ENCODE measurements around the gene CASZ1.

Gene CASZ1

DNA sequence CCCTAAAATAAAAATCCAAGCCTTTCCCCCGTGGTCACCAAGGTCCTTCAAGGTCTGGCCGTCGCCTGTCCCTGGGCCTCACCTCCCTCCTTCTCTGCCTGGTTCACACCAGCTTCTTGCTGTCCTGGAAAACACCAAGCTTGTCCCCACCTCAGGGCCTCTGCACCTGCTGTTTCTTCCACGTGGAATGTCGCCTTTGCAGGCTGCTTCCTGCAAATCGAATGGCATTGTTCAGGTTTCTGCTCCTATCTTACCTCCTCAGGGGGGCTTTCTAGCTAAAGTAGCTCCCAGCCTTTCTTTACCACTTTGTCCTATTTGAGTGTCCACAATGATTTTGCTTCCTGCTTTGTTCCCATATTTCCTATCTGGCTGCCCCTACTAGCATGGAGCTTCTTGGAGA is 3.3 kb upstream of the CASZ1 start:
- no peak for DNase-seq (ENCODE audit: low read depth in 2 of 2, low spot score in 1 of 2)

DNA sequence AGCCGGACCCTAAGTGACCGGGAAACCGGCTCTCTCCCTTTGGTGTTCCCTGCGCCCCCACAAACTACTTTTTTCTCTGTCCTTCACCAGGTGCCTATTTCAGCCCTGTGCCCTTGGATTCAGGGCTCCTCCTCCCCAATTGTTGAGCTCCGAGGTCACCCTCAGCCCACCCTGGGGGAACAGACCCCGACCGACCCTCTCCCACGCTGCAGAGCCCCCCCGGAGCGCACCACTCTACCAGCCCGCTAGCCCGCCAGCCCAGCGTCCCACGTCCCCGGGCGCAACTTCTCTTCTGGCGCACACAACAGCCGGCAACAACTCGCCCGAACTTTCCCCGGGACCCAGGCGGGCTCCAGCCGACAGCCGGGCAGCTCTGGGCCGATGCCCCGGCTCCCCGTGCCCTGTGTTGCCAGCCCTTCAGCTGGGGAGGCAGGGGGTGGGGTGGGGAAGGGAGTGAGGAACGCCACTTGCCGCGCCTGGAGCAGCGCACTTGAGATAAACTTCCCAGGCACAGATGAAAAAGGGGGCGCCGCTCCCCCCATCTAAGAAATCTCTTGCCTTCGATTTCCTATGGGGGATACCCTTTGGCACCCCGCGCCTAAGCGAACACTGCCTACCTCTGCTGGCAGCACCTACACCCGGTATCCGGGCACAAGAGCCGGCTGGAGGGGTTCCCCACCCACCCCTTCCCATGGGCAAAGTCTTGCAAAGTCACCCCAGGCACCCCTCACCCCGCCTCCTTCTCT is 997 bp downstream of the CASZ1 start:
- DNase-seq (ENCODE audit: low read depth in 2 of 2, low spot score in 1 of 2), result no peak

GRCh38 chr1:10794724-10795275 is 1.6 kb downstream of the CASZ1 start:
- no peak for DNase-seq (ENCODE audit: low read depth in 2 of 2, low spot score in 1 of 2)

GRCh38 chr1:10793129-10793651 is 3.3 kb downstream of the CASZ1 start:
- no peak for DNase-seq (ENCODE audit: low read depth in 2 of 2, low spot score in 1 of 2)

DNA sequence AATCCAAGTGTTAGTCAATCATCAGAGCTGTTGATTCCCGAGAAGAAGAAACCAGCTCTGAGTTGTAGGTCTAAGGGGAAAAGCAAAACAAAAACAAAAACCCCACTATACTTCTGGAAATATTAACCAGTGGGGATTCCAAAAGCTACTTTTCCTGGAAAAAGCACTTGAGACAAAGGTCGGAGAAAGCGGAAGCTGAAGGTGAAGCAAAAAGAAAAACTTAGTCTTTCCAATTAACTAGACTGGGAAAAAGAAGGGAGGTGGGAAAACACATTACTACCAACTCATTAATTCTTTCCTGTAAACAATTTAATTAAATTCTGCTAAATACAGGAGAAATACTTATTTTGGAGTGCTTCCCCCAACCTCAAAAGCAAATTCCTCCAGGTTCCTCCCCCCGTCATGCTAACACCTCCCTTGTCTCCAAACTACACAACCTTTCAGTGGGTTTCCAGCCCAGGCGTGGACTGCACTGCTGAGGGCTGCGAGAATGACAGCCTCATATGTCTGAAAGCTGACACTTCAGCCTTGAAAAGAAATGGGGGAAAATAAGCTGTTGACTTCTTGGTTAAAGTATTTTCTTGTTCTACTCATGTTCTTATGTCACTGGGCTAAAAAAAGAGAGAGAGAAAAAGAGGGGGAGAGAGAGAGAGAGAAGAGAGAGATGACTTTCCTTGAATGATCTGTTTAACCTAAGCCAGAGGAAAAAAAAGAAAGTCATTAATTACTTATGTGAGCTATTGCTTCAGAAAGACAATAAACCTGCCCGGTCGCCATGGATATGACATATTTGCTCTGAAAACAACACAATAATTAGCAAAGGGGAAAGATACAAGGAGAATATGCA is 5.1 kb downstream of the CASZ1 start:
- DNase-seq (ENCODE audit: low read depth in 2 of 2, low spot score in 1 of 2), result no peak

- DNase-seq (ENCODE audit: low read depth in 2 of 2, low spot score in 1 of 2), result no peak
Measured at GRCh38 chr1:10789803-10790702, 6.4 kb downstream of the CASZ1 start.

DNA sequence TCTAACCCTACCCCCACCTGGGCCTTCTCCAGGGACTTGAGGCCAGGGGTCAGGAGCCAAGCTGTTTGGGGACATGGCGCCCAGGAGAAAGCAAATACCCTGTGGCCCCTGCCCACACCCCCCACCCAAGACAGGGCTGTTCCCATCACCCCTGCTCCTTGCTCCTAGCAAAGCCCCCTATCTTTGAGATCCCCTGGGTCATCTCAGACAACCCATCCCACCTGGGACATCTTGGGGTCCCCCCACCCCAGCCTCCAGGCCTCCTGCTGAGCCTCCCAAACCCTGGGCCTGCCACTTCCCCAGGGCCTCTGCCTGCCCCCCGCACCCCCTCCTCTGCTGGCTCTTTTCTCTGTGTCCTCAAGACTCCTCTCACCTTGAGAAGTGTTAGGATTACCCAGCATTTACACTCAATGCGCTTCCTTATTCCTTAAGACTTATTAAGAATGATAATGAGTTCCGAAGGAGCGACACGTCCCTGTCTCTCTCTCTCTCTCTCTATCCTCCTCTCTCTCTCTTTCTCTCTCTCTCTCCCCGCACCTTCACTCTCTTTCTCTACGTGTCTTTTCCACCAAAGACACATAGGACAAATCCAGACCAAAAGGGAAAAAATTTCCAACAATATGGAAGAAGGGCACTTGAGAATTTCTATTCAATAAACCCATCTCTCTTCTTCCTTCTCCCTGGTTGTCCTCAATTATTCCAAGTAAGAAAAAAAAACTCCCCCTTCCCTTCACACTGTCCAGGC is 7.2 kb downstream of the CASZ1 start:
- no peak for DNase-seq (ENCODE audit: low read depth in 2 of 2, low spot score in 1 of 2)

- DNase-seq (ENCODE audit: low read depth in 2 of 2, low spot score in 1 of 2), result no peak
Measured at GRCh38 chr1:10788592-10789006, 7.8 kb downstream of the CASZ1 start.

- no peak for DNase-seq (ENCODE audit: low read depth in 2 of 2, low spot score in 1 of 2)
Measured at GRCh38 chr1:10787286-10787685, 9.2 kb downstream of the CASZ1 start.

- DNase-seq (ENCODE audit: low read depth in 2 of 2, low spot score in 1 of 2), result no peak
Measured at GRCh38 chr1:10785728-10786638, 10.5 kb downstream of the CASZ1 start.

DNA sequence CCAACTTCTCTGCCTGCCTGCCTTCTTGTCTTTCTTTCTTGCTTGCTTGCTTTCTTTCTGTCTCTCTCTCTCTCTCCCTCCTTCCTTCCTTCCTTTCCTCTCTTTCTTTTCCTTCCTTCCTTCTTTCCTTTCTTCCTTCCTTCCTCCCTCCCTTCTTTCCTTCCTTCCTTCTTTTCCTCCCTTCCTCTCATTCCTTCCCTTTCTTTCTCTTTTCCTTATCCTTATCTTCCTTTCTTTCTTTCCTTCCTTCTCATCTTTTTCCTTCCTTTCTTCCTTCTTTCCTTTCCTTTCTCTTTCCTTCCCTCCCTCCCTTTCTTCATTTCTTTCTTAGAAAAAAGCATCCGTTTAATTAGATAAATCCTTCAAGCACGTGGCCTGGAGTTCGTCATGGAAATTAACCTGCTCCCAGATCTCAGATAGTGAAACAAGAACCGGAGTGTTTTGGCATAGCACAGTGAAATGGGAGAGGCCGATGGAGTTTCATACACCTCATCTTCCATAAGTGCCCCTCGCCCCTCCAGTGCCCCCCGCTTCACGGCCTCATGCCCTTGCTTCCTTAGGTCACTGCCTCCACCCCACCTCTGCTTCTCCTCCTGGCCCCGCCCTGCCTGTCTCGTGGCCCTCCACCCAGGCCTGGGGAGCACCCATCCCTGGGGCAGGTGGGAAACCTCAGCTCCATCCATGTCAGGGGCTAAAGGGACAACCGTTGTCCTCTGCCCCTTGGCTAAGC is 11.3 kb downstream of the CASZ1 start:
- DNase-seq (ENCODE audit: low read depth in 2 of 2, low spot score in 1 of 2), result no peak

DNA sequence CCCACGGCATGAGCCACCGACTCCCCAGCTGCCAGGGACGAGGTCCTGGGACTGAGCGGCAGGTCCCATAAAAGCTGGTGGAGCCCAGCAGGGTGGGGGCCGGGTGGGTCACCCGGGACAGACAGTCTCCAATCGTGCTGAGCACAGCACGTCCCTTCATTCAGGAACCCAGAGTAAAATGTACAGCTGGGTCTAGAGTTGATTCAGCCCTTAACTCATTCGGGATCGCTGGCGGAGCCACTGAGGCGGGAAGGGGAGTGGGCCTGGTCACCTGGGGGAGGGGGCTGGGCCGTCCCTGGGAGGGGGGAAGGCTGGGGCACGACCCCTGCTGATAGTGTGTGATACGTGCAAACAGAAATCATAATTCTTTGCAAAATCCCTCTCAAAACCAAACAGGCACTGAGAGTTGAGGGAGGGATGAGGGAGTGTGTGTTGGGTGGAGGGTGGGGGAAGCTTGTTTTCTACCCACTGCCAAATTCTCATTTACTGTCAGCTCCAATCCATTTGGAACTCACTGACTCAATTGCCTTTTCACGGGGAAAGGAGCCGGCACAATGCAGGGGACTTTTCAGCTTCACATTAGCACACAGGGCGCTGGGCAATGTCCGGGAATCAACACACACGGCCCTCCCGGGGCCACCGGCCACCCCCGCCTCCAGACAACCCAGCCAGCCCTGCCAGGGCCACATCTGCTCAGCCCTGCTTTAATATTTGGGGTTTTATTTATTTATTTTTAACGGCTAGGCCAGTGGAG is 13.8 kb downstream of the CASZ1 start:
- no peak for DNase-seq (ENCODE audit: low read depth in 2 of 2, low spot score in 1 of 2)

DNA sequence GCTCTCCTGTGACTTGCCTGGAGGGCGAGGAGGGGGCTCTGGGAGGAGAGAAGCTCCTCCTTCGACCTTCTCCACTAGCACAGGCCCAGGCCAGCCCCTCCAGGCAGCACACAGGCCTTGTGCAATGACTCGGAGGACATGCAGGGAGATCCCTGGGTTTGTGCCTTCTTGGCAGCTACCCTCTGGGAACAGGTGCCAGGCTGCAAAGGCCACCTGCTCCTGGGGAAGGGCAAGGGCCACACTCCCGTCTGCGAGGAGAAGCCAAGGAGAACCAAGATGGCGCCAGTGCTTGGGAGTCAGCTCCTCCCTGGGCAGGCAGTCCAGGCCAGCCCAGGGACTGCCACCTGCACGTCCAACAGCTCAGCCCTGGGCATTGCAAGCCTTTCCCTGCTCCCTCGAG is 15.3 kb downstream of the CASZ1 start:
- no peak for DNase-seq (ENCODE audit: low read depth in 2 of 2, low spot score in 1 of 2)

- no peak for DNase-seq (ENCODE audit: low read depth in 2 of 2, low spot score in 1 of 2)
Measured at GRCh38 chr1:10779841-10780240, 16.6 kb downstream of the CASZ1 start.

DNA sequence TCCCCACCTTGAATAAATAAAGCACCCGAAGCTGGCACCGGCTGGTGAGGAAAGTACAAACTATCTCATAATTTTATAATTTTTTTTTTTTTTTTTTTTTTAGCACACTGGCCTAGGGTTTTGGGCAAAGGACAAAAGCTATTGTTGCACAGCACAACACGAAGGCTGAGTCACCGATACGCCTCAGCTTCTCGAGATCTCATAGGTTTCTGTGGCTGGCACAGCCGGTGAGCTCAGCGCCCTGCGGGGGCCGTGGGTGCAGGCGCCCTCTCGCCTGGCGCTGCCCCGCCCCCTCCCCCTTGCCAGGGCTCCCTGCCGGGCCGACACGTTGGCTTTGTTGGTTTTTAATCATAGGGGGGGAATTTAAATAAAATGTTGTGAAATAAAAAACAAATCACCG is 17.2 kb downstream of the CASZ1 start:
- DNase-seq (ENCODE audit: low read depth in 2 of 2, low spot score in 1 of 2), result no peak

DNA sequence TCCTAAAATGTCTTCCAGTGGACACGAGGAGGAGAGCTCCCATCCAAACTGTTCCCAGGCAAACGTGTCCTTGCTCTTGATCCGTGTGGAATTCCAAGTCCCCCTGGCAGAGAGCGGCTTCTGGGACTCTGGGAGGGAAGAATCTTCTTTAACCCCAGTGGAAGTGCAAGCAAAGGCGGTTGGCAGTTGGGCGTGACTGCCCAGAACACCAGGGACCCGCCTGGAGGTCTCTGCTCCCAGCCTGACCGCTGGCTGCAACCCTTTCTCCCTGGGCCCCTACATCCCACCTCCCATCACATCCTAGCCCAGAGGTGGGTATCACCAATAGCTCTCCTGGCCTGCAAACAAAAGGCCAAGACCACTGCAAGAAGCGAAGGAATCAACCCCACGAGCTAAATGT is 17.8 kb downstream of the CASZ1 start:
- DNase-seq (ENCODE audit: low read depth in 2 of 2, low spot score in 1 of 2), result no peak

- no peak for DNase-seq (ENCODE audit: low read depth in 2 of 2, low spot score in 1 of 2)
Measured at GRCh38 chr1:10777749-10778574, 18.5 kb downstream of the CASZ1 start.

Data from stimulated activated CD8-positive, alpha-beta memory T cell treated with anti-CD3 and anti-CD28 coated beads, Interleukin-4, amount 100 ng/mL, for 1 hour (primary cell).